ENCODE data around the gene B9D1.

Gene B9D1, protein sequence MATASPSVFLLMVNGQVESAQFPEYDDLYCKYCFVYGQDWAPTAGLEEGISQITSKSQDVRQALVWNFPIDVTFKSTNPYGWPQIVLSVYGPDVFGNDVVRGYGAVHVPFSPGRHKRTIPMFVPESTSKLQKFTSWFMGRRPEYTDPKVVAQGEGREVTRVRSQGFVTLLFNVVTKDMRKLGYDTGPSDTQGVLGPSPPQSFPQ

GRCh38 chr17:19362277-19363113, at the start of gene B9D1:
B9D1 (minus strand) TSS chr17:19362723; CDS start chr17:19362569, 154 bp downstream.
- FAIRE-seq, result peak; percentile 62

- FAIRE-seq, result no peak
Measured at GRCh38 chr17:19411631-19412030, 49.1 kb upstream of the B9D1 start.

- FAIRE-seq, result no peak
Measured at GRCh38 chr17:19410875-19411620, 48.5 kb upstream of the B9D1 start, which contains the start of gene RNF112. RNF112 (plus strand) TSS chr17:19411232; CDS start chr17:19411409, 177 bp downstream.

DNA sequence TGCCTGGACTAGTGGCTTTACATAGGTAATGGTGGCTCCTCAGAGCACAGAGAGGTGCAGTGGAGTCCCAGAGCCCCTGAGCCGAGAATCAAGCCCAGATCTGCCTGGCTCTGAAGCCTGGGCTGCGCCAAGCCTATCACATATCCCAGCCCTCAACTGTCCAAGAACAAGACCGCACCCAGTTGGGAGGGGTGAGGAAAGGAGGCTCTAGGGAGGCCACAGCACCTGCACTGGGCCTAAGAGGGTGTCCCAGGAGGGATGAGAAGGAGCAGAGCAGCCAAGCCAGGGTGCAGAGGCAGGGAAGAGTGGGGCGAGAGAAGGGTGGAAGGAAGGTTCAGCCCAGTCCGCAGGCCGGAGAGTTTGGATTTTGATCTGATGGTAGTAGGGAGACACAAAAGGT, 47.6 kb upstream of the B9D1 start:
- FAIRE-seq, result no peak

GRCh38 chr17:19409509-19409908, 47.0 kb upstream of the B9D1 start:
- FAIRE-seq, result no peak

GRCh38 chr17:19409066-19409465, 46.5 kb upstream of the B9D1 start:
- FAIRE-seq, result no peak

DNA sequence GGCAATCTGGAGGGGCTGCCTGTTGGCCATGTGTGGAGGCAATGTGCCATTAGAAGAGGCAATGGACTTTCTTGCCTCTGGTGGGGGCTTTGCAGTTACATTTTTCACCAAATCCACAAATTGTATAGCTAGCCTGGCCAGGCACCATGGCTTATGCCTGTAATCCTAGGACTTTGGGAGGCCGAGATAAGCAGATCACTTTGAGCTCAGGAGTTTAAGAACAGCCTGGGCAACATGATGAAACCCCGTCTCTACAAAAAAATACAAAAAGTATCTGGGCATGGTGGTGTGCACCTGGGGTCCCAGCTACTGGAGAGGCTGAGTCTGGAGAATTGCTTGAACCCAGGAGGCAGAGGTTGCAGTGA, 45.8 kb upstream of the B9D1 start:
- no peak for FAIRE-seq

DNA sequence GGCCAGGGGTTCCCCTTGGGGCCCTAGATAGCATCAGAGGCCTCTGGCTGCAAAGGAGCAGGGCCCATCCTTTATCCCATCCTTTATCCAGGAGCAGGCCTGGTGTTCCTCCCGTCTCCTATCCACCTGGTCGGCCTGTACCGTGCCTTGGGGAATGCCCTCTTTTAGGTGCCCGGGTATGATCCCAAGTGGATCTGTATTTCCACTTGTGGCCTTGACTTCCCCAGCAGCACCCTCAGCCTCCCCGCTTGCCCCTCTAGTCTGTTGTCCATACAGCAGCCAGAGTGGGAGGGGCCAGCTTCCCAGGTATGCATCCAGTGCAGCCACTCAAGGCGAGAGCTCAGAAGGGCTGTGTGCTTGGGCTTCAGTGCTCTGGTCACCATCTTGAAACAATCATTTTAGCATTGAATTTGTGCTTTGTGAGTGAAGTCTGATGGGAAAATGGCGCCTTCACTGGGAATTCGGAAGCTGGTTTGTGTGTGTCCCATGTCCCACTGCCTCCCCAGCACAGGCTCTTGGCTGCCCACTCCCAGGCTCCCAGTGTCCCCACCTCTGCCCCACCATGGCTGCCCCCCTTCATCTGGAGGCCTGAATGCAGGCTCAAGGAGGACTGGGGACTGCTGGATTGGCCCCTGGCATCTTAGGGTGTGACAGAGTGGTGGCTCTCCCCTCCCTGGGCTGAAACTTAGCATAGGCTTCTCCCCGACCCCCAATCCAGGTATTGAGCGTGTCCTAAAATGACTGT, 45.2 kb upstream of the B9D1 start:
- FAIRE-seq, result no peak

GRCh38 chr17:19405114-19405513, 42.6 kb upstream of the B9D1 start:
- no peak for FAIRE-seq

DNA sequence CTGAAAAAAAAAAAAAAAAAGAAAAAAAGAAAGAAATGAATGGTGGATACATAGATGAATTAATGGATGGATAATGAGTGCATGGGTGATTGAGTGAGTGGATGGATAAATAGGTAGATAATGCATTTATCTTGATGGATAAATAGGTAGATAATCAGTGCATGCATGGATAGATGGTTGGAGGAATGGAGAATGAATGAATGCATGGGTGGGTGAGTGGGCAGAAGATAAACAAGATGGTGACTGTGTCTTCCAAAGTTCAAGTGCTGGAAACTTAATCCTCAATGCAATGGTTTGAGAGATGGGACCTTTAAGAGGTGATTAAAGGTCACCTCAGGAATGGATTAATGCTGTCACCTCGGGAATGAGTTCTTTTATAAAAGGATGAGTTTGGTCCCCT, 41.7 kb upstream of the B9D1 start:
- no peak for FAIRE-seq

- FAIRE-seq, result no peak
Measured at GRCh38 chr17:19403021-19403420, 40.5 kb upstream of the B9D1 start.

DNA sequence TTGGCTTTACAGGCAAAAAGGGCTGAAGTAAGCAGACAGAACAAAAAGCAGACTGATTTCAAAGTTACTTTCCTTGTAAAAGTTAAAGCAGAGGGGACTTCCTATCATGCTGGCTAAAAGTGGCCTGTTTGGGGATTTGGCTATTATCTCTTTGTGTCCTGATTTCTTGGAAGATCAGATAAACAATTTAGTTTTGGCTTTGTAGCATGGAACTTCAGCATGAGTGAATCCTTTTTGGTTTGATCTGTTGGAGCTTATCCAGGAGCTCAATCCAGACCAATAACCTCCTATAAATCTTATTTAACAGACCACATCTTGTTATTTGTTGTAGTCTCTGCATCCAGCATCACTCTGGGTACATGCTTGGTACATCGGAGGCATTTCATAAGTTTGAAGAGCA, 39.6 kb upstream of the B9D1 start:
- FAIRE-seq, result no peak

DNA sequence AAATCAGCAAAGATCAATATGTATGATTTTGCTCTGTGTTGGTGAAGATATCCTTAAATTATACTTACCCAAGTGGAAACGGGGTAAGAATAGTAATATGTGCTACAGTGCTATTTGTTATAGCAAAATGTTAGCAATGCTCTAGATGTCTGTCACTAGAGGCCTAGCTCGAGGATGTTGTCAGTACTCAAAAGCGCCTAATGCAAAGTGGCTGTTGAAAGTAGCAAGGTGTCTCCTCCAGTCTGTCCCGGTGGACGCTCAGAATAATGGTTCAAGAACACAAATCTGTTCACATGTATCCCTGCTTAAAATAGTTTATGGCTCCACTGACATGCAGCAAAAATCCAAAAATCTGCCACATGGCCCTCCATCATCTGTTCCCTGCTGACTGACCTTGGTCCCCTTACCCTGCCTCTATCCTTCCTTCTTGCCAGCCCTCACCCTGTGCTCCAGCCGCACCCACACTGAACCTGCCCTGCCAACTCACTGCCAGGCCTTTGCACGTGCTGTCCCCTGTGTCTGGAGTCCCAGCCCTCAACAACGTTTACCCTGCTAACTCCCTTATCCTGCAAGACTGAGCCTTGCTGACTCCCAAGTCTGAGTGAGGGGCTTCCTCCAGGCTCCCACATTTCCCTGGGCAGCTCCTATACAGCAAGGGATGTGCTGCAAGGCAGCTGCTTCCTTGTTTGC, 38.9 kb upstream of the B9D1 start:
- no peak for FAIRE-seq

GRCh38 chr17:19399750-19400450, 37.4 kb upstream of the B9D1 start:
- no peak for FAIRE-seq

- FAIRE-seq, result no peak
Measured at GRCh38 chr17:19398301-19399181, 36.0 kb upstream of the B9D1 start.

DNA sequence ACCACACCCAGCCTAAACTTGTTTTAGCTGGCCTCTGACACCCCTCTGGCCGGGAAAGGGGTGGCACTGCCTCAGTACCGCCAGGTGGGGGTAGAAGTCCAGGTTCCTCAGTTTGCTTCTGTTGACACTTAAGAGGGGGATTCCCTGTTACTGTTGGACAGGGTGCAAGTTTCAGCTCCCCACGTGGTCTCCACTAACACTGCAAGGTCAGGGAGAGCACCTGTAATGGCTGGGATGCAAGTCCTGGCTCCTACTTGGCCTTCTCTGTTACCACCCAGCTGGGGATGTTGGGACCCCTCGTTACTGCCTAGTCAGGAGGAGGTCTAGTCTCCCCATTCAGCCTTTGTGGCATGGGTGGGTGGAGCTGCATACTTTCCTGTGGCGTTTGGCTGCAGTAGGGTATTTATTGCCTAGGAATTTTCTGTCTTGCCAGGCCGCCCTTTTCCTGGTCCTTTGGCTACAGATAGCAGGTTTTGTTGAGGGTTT, 35.1 kb upstream of the B9D1 start:
- FAIRE-seq, result no peak

DNA sequence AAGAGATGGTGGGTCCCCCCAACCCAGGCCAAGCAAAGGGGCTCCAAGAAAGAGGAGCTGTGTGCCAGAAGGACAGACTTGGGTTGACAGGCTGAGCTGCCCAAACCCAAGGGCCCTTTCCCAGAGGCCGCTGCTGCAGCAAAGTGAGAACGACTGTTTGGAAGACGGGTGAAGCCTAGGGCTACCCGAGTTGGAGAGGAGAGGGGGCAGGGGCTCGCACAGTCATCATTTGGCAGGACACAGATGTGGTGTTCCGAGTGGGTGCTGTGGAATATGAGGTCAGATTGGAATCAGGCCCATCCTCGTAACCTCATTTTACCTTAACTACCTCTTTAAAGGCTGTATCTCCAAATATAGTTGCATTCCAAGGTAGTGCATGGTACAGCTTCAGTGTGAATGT, 29.8 kb upstream of the B9D1 start:
- no peak for FAIRE-seq

DNA sequence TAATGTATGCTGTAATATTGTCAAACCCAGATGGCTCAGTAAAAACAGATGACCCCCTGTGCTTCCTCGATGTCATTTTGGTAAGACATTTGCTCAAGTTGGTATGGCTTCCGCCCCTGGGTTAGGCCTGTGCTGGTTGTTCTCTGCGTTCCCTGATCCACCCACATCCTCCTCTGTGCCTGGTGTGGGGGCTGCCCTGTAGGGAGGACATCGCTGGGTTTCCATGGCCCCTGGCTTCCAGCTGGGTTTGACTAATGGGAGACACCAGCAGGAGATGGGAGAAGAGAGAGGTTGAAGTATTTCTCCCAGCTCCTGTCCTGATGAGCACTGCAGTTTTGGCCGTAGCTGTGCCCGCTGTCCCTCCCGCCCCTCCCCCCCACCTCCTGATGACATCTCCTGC, 28.9 kb upstream of the B9D1 start:
- FAIRE-seq, result no peak

GRCh38 chr17:19390951-19391350, 28.4 kb upstream of the B9D1 start:
- FAIRE-seq, result no peak
